ENCODE data around the gene HLA-DRB1.
A peak's percentile ranks its signal among the peaks of the same experiment; 100 is the strongest.

HLA-DRB1 gene

DNA sequence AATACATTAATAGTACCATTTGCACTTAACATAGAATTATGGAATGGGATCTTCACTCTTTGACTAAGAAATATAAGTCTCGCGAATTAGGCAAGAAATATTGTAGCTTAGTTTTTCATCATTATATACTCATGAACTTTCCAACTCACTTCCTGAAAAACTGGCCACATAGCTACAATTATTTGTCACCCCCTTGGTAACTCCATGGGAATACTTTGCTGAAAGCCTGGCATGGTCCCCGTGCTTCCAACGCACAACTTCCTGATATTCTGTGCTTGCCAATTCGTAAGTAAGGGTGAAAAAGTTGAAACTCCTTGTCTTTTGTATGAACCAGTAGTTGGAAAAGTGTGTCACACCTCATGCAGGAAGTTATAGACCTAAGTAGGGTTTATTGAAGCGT is 23.8 kb upstream of the HLA-DRB1 start:
- Histone ChIP-seq H3K9me3 (ENCODE audit: insufficient read depth, low read length) (no peaks in the 10 kb centered on the region), H3K79me2 (ENCODE audit: insufficient read depth, low read length) (no peaks in the 10 kb centered on the region), H3K4me3 (ENCODE audit: insufficient read depth, low read length, poor library complexity, severe bottlenecking) (no peak overlapping the region), H3K27me3 (ENCODE audit: low read length) (no peaks in the 10 kb centered on the region), H3K9ac (ENCODE audit: low read length) (no peak overlapping the region), H2AFZ (ENCODE audit: low read depth, low read length, severe bottlenecking) (no peak overlapping the region), H3K27ac (ENCODE audit: low read depth, low read length) (no peak overlapping the region), H3K9me2 (replicated peaks; ENCODE audit: insufficient read depth, low read length) (no peaks in the 10 kb centered on the region), H3K36me3 (ENCODE audit: low read length) (0 out of 2 replicates have a peak, but pooled peaks cover 3% of the 10 kb centered on the region), H3F3A (ENCODE audit: insufficient read depth) (no peaks in the 10 kb centered on the region), H3K4me2 (ENCODE audit: low read depth, low read length, poor library complexity, severe bottlenecking) (no peak overlapping the region), H4K20me1 (ENCODE audit: low read depth, low read length) (no peaks in the 10 kb centered on the region)
- TF ChIP-seq EZH2phosphoT487 (conservative IDR thresholded peaks at IDR 0.05; ENCODE audit: low read length) (no peak), CTCF (IDR thresholded peaks at IDR 0.05; ENCODE audit: insufficient read depth, low read length, poor library complexity, severe bottlenecking) (no peak)

DNA sequence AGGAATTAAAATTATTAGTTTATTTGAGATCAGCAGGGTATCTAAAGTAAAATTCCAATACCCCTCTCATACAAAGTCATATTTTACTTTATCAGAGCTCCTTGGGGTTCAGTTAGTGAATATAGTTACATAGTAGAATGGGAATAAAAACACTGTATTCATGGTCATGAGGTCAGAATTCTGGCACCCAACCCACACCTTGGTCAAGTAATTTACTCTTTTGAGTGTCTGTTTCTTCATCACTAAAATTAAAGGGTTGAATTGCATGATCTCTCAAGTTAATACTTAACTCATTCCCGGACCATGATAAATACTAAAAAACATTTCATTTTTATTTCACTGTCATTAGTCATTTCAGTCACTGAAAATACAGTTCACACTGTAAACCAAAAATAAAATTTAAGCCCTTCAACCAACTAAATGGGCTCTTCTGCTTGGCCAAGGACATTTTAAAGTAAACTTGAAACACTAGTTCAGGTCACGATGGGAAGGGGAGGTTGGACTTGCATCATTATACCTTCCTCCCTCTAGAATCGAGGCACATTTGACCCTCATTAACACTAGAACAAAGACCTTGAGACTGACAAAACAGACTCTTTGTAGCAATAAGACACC is 21.1 kb upstream of the HLA-DRB1 start:
- H4K20me1 ChIP-seq (ENCODE audit: low read depth, low read length) = no peaks in the 10 kb centered on the region
- no peaks in the 10 kb centered on the region for H3K27me3 ChIP-seq (ENCODE audit: low read length)
- peak overlapping the region; percentile 43 for H2AFZ ChIP-seq (ENCODE audit: low read depth, low read length, severe bottlenecking)
- no peaks in the 10 kb centered on the region for H3K9me3 ChIP-seq (ENCODE audit: insufficient read depth, low read length)
- no peak overlapping the region for H3K9ac ChIP-seq (ENCODE audit: low read length)
- H3F3A ChIP-seq (ENCODE audit: insufficient read depth) = no peaks in the 10 kb centered on the region; the same call in 1 of the 2 replicates
- H3K27ac ChIP-seq (ENCODE audit: low read depth, low read length) = 0 out of 2 replicates have a peak overlapping the region, but pooled peaks have one; percentile 35
- no peaks in the 10 kb centered on the region for H3K36me3 ChIP-seq (ENCODE audit: low read length)
- peak overlapping the region; percentile 50 for H3K4me2 ChIP-seq (ENCODE audit: low read depth, low read length, poor library complexity, severe bottlenecking)
- no peak overlapping the region for H3K4me3 ChIP-seq (ENCODE audit: insufficient read depth, low read length, poor library complexity, severe bottlenecking)
- TF ChIP-seq CTCF (IDR thresholded peaks at IDR 0.05; ENCODE audit: insufficient read depth, low read length, poor library complexity, severe bottlenecking) (no peak), EZH2phosphoT487 (conservative IDR thresholded peaks at IDR 0.05; ENCODE audit: low read length) (no peak)
- no peaks in the 10 kb centered on the region for H3K79me2 ChIP-seq (ENCODE audit: insufficient read depth, low read length)
- no peaks in the 10 kb centered on the region for H3K9me2 ChIP-seq (replicated peaks; ENCODE audit: insufficient read depth, low read length)

DNA sequence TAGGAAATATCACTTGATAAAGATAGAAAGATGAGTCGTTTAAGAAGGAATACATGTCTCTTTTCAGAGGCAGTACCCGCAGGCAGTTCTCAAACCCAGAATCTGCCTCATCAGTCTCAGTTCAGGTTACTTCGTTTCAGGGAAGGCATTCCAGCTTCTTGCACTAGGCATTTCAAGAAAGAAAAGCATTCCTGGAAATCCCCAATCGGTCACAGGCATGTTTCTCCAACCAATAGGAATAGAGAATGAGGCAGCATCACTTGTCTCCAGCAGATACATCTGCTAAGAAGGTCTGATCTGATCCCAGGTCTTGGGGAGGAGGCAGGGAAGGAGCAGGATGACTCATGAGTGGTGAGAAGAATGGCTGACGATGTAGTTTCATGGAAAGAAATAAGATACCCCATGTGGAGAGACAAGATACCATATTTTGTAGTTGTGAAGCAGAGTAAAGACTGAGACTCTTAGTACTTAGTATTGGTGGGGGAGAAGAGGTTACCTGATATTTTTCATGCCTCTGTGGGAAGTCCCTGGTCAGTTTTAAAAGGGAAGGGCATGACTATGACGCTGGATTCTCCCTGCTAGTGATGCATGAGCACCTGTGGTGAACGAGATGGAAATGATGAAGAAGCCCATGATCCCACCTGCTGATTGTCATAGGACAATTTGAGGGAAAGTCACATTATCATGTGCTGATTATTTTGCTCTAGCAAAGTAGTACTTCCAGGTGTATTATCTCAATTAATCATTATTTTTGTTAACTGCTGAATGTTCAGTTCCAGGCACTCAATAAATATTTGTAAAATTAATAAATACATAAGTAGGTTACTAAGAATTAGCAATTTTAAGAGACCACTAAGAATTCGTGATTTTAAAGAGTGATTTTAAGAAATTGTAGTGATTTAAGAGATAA is 20.3 kb upstream of the HLA-DRB1 start:
- peak overlapping the region; percentile 20 for H3K4me3 ChIP-seq (ENCODE audit: insufficient read depth, low read length, poor library complexity, severe bottlenecking)
- H2AFZ ChIP-seq (ENCODE audit: low read depth, low read length, severe bottlenecking) = peak overlapping the region; percentile 43
- no peaks in the 10 kb centered on the region for H3K36me3 ChIP-seq (ENCODE audit: low read length)
- TF ChIP-seq CTCF (IDR thresholded peaks at IDR 0.05; ENCODE audit: insufficient read depth, low read length, poor library complexity, severe bottlenecking) = no peak
- TF ChIP-seq EZH2phosphoT487 (conservative IDR thresholded peaks at IDR 0.05; ENCODE audit: low read length) = no peak
- H3K9me3 ChIP-seq (ENCODE audit: insufficient read depth, low read length) = no peaks in the 10 kb centered on the region
- peak overlapping the region; percentile 50 for H3K4me2 ChIP-seq (ENCODE audit: low read depth, low read length, poor library complexity, severe bottlenecking)
- H3K79me2 ChIP-seq (ENCODE audit: insufficient read depth, low read length) = no peaks in the 10 kb centered on the region
- no peaks in the 10 kb centered on the region for H3K9me2 ChIP-seq (replicated peaks; ENCODE audit: insufficient read depth, low read length)
- H3K27me3 ChIP-seq (ENCODE audit: low read length) = no peaks in the 10 kb centered on the region
- peak overlapping the region; percentile 35 for H3K27ac ChIP-seq (ENCODE audit: low read depth, low read length)
- peak overlapping the region; percentile 17; the same call in 1 of the 2 replicates for H3K9ac ChIP-seq (ENCODE audit: low read length)
- H3F3A ChIP-seq (ENCODE audit: insufficient read depth) = no peaks in the 10 kb centered on the region; the same call in 1 of the 2 replicates
- no peaks in the 10 kb centered on the region for H4K20me1 ChIP-seq (ENCODE audit: low read depth, low read length)
